H1 (cell line): Measurements from ENCODE around the gene PPP2R3C. TPM values are rescaled to one million over a fixed set of nuclear protein-coding genes. Genes with fewer than 3 reads are reported as not detected.
A peak's percentile ranks its signal among the peaks of the same experiment; 100 is the strongest.

Source experiments
- CHD7 ChIP-seq: fragments of 300-600 bp; sonication (generic); IDR thresholded peaks from 2 replicates; pipeline ENCODE4 v1.7.1; 2012; ENCODE audit warnings: low read length, moderate library complexity, mild to moderate bottlenecking, inconsistent platforms; ENCODE audit not compliant: insufficient replicate concordance
- EP300 ChIP-seq, 2 experiments: IDR thresholded peaks; 1 replicate in 1 of 2; 2 replicates in 1 of 2; pipeline ENCODE4 v1.6.1; 2011 to 2012; ENCODE audit warnings: low read depth in 2 of 2, low read length in 2 of 2, mild to moderate bottlenecking in 2 of 2, borderline replicate concordance in 1 of 2, inconsistent platforms in 1 of 2, moderate library complexity in 1 of 2
- KDM1A ChIP-seq: fragments of 200-600, 300-600 bp; sonication (generic); IDR thresholded peaks from 2 replicates; pipeline ENCODE4 v1.7.1; 2016; ENCODE audit warnings: mild to moderate bottlenecking, low read length, borderline replicate concordance
- MAX ChIP-seq: IDR thresholded peaks from 2 replicates; pipeline ENCODE4 v1.6.1; 2012; ENCODE audit warnings: inconsistent platforms
- SAP30 ChIP-seq: fragments of 300-600 bp; sonication (generic); IDR thresholded peaks from 2 replicates; pipeline ENCODE4 v1.7.1; 2012; ENCODE audit warnings: low read length, moderate library complexity, mild to moderate bottlenecking, inconsistent platforms; ENCODE audit not compliant: insufficient read depth, insufficient replicate concordance
- SRF ChIP-seq: IDR thresholded peaks from 2 replicates; pipeline ENCODE4 v1.6.1; 2011; ENCODE audit warnings: mild to moderate bottlenecking, low read depth, low read length, moderate library complexity
- polyA plus RNA-seq, 7 experiments: library from polyadenylated mRNA; depleted of rRNA in 3 of 7; stranded (reverse) in 5 of 7; unstranded in 2 of 7; fragments of >200 nt in 5 of 7; fragments of 200-250 nt in 2 of 7; gene quantifications; 1 replicate in 5 of 7; 2 replicates in 1 of 7; 4 replicates in 1 of 7; pipeline versions ENCODE4 v1.2.1 to v1.2.3, GENCODE V29; 2011 to 2013; ENCODE audit warnings: missing spikeins in 2 of 7, mixed read lengths in 2 of 7
- total RNA-seq: library from RNA; stranded (reverse); fragmentation: NEBNext Ultra II Directional; extraction: Animal tissue kit (Norgen Biotek cat#: 25700); gene quantifications from 2 replicates; pipeline ENCODE4 v1.2.1, GENCODE V29; 2021

The PPP2R3C gene
- total and polyA plus RNA-seq, 2 of the 8 experiments (the other 6 are each of a cell fraction or from before 2014, with no cell fraction given): 7.1 to 26.7 TPM

- TF ChIP-seq CHD7 (no peak), MAX (0 out of 2 replicates have a peak, but pooled peaks have one; percentile 8), SRF (no peak), EP300 (IDR thresholded peaks at IDR 0.05; ENCODE audit: borderline replicate concordance in 1 of 2, low read depth in 2 of 2, low read length in 2 of 2) (no peak), KDM1A (no peak), SAP30 (peak; percentile 16)
Observed at GRCh38 chr14:35046048-35046750, 75.6 kb downstream of the PPP2R3C start, which contains the start of gene FAM177A1 (continued).
